K562 (cell line): ENCODE measurements around the gene MLH1. TPM values are rescaled to one million over a fixed set of nuclear protein-coding genes. Genes with fewer than 3 reads are reported as not detected.

Source experiments
- BACH1 ChIP-seq: fragments of 200-800 bp; sonication (Bioruptor generic); IDR thresholded peaks from 2 replicates; pipeline ENCODE4 v1.6.1; 2016; ENCODE audit warnings: missing genetic modification characterization, missing compliant biosample characterization
- CUX1 ChIP-seq: fragments of 200-800 bp; sonication (Bioruptor generic); IDR thresholded peaks from 2 replicates; pipeline ENCODE4 v1.6.1; 2016; ENCODE audit warnings: missing genetic modification characterization, missing compliant biosample characterization
- E2F8 ChIP-seq: fragments of 450-650 bp; IDR thresholded peaks from 2 replicates; pipeline ENCODE4 v1.7.1; 2018; ENCODE audit warnings: mild to moderate bottlenecking, low read depth; ENCODE audit not compliant: partially characterized antibody
- GABPB2 ChIP-seq: fragments of 250-450 bp; sonication (Bioruptor Pico); conservative IDR thresholded peaks from 2 replicates; pipeline ENCODE4 v1.5.1; 2021; ENCODE audit warnings: mild to moderate bottlenecking
- MAFK ChIP-seq: IDR thresholded peaks from 2 replicates; pipeline ENCODE4 v1.6.1; 2011; ENCODE audit warnings: low read length, improper control_type of control experiment
- MNT ChIP-seq, 2 experiments: fragments of 450-650 bp; conservative IDR thresholded peaks; 2 replicates each; pipeline ENCODE4 v1.6.1; 2017; ENCODE audit warnings: mild to moderate bottlenecking in 2 of 2, moderate library complexity in 2 of 2
- NBN ChIP-seq: fragments of 450-650 bp; IDR thresholded peaks from 2 replicates; pipeline ENCODE4 v1.6.1; 2016; ENCODE audit warnings: low read depth, mild to moderate bottlenecking
- PRPF4 ChIP-seq: fragments of 200-400 bp; formaldehyde crosslinking; IDR thresholded peaks from one replicate; pipeline ENCODE4 v1.6.1; 2017; ENCODE audit warnings: low read length, low read depth, mild to moderate bottlenecking; ENCODE audit not compliant: insufficient read depth, poor library complexity, severe bottlenecking
- RBM39 ChIP-seq: fragments of 200-400 bp; formaldehyde crosslinking; optimal IDR thresholded peaks from 2 replicates; pipeline ENCODE3; 2018; ENCODE audit warnings: low read depth, low read length
- ZNF184 ChIP-seq: sonication (generic); formaldehyde crosslinking; IDR thresholded peaks from 2 replicates; pipeline ENCODE4 v1.5.0; 2020; ENCODE audit warnings: missing genetic modification reagents
- ZNF217 ChIP-seq: sonication (generic); formaldehyde crosslinking; IDR thresholded peaks from 2 replicates; pipeline ENCODE4 v1.8.0; 2022; ENCODE audit warnings: mild to moderate bottlenecking, missing genetic modification reagents
- polyA plus RNA-seq, 8 experiments: library from polyadenylated mRNA; depleted of rRNA in 4 of 8; stranded (reverse) in 5 of 8; unstranded in 3 of 8; fragments of >200 nt; fragmentation: Nextera tagmentation in 2 of 8; fragmentation: Illumina TruSeq in 1 of 8; extraction: Ambion mirVana in 2 of 8; extraction: Trizol in 1 of 8; gene quantifications; 2 replicates each; pipeline versions ENCODE4 v1.2.1 to v1.2.3, GENCODE V29; 2011 to 2014; ENCODE audit warnings: inconsistent platforms in 1 of 8, missing spikeins in 1 of 8
- total RNA-seq, 7 experiments: library from RNA; depleted of rRNA in 6 of 7; stranded (reverse); fragments of >200 nt in 6 of 7; fragmentation: Illumina TruSeq in 2 of 7; extraction: Trizol in 2 of 7; gene quantifications; 2 replicates each; pipeline versions ENCODE4 v1.2.1 to v1.2.3, GENCODE V29; 2011 to 2021; ENCODE audit warnings: low replicate concordance in 1 of 7
- TF ChIP-seq, protein P1 (sequence below): fragments of 450-650 bp; IDR thresholded peaks from 2 replicates; pipeline ENCODE4 v1.6.1; 2017; ENCODE audit warnings: antibody characterized with exemption, mild to moderate bottlenecking

MLH1 gene
- total and polyA plus RNA-seq, 9 of the 15 experiments (the other 6 are each of a cell fraction or from before 2014, with no cell fraction given): 76.4 to 155 (median 117) TPM

GRCh38 chr3:36957862-36958686 is 35.2 kb upstream of the MLH1 start (continued):
- TF ChIP-seq BACH1: no peak
- no peak for TF ChIP-seq ZNF184
- no peak for TF ChIP-seq PRPF4
- peak; percentile 49 for TF ChIP-seq E2F8
- TF ChIP-seq MAFK: peak; percentile 60; the same call in 1 of the 2 replicates
- TF ChIP-seq, protein P1, sequence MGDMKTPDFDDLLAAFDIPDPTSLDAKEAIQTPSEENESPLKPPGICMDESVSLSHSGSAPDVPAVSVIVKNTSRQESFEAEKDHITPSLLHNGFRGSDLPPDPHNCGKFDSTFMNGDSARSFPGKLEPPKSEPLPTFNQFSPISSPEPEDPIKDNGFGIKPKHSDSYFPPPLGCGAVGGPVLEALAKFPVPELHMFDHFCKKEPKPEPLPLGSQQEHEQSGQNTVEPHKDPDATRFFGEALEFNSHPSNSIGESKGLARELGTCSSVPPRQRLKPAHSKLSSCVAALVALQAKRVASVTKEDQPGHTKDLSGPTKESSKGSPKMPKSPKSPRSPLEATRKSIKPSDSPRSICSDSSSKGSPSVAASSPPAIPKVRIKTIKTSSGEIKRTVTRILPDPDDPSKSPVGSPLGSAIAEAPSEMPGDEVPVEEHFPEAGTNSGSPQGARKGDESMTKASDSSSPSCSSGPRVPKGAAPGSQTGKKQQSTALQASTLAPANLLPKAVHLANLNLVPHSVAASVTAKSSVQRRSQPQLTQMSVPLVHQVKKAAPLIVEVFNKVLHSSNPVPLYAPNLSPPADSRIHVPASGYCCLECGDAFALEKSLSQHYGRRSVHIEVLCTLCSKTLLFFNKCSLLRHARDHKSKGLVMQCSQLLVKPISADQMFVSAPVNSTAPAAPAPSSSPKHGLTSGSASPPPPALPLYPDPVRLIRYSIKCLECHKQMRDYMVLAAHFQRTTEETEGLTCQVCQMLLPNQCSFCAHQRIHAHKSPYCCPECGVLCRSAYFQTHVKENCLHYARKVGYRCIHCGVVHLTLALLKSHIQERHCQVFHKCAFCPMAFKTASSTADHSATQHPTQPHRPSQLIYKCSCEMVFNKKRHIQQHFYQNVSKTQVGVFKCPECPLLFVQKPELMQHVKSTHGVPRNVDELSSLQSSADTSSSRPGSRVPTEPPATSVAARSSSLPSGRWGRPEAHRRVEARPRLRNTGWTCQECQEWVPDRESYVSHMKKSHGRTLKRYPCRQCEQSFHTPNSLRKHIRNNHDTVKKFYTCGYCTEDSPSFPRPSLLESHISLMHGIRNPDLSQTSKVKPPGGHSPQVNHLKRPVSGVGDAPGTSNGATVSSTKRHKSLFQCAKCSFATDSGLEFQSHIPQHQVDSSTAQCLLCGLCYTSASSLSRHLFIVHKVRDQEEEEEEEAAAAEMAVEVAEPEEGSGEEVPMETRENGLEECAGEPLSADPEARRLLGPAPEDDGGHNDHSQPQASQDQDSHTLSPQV: no peak
- TF ChIP-seq GABPB2 (CRISPR knock-in tag): no peak
- peak; percentile 80; the same call in 1 of the 2 replicates for TF ChIP-seq CUX1 (CRISPR knock-in tag)
- peak; percentile 42 to 77; a peak in 3 of 4 replicates for TF ChIP-seq MNT (conservative IDR thresholded peaks at IDR 0.05)
- no peak for TF ChIP-seq RBM39
- TF ChIP-seq NBN: 0 out of 2 replicates have a peak, but pooled peaks have one; percentile 39
- TF ChIP-seq ZNF217 (CRISPR knock-in tag): no peak
